Measurements from ENCODE around the gene ETNK1. TPM values are rescaled to one million over a fixed set of nuclear protein-coding genes. Genes with fewer than 3 reads are reported as not detected.

The ETNK1 gene
- total RNA-seq, 1 donor from 2014 or later: 118 TPM

GRCh38 chr12:22667122-22667521, 42.2 kb downstream of the ETNK1 start:
- DNase-seq: no peak
- Mint-ChIP-seq H3K4me3 (ENCODE audit: unreplicated experiment) (no peak overlapping the region), H3K9me3 (ENCODE audit: unreplicated experiment) (no peaks in the 10 kb centered on the region), H3K4me1 (ENCODE audit: low read depth, unreplicated experiment) (no peaks in the 10 kb centered on the region), H3K36me3 (ENCODE audit: unreplicated experiment) (no peaks in the 10 kb centered on the region), H3K27ac (ENCODE audit: unreplicated experiment) (no peak overlapping the region), H3K27me3 (ENCODE audit: unreplicated experiment) (no peaks in the 10 kb centered on the region)
- no peak for TF ChIP-seq CTCF (IDR thresholded peaks at IDR 0.05; ENCODE audit: partially characterized antibody, unreplicated experiment)

GRCh38 chr12:22668441-22668840, 43.5 kb downstream of the ETNK1 start:
- H3K4me1 Mint-ChIP-seq (ENCODE audit: low read depth, unreplicated experiment): no peaks in the 10 kb centered on the region

GRCh38 chr12:22670762-22671161, 45.8 kb downstream of the ETNK1 start:
- H3K4me3 Mint-ChIP-seq (ENCODE audit: unreplicated experiment): no peak overlapping the region
- no peak overlapping the region for H3K27ac Mint-ChIP-seq (ENCODE audit: unreplicated experiment)
- no peaks in the 10 kb centered on the region for H3K9me3 Mint-ChIP-seq (ENCODE audit: unreplicated experiment)
- no peaks in the 10 kb centered on the region for H3K36me3 Mint-ChIP-seq (ENCODE audit: unreplicated experiment)
- no peaks in the 10 kb centered on the region for H3K27me3 Mint-ChIP-seq (ENCODE audit: unreplicated experiment)
- TF ChIP-seq CTCF (IDR thresholded peaks at IDR 0.05; ENCODE audit: partially characterized antibody, unreplicated experiment): no peak
- no peak for DNase-seq
- no peaks in the 10 kb centered on the region for H3K4me1 Mint-ChIP-seq (ENCODE audit: low read depth, unreplicated experiment)

More at GRCh38 chr12:22668441-22668840, 43.5 kb downstream of the ETNK1 start:
- no peak overlapping the region for H3K27ac Mint-ChIP-seq (ENCODE audit: unreplicated experiment)
- DNase-seq: no peak
- TF ChIP-seq CTCF (IDR thresholded peaks at IDR 0.05; ENCODE audit: partially characterized antibody, unreplicated experiment): no peak
- no peaks in the 10 kb centered on the region for H3K36me3 Mint-ChIP-seq (ENCODE audit: unreplicated experiment)
- H3K27me3 Mint-ChIP-seq (ENCODE audit: unreplicated experiment): no peaks in the 10 kb centered on the region
- no peaks in the 10 kb centered on the region for H3K9me3 Mint-ChIP-seq (ENCODE audit: unreplicated experiment)
- no peak overlapping the region for H3K4me3 Mint-ChIP-seq (ENCODE audit: unreplicated experiment)

DNA sequence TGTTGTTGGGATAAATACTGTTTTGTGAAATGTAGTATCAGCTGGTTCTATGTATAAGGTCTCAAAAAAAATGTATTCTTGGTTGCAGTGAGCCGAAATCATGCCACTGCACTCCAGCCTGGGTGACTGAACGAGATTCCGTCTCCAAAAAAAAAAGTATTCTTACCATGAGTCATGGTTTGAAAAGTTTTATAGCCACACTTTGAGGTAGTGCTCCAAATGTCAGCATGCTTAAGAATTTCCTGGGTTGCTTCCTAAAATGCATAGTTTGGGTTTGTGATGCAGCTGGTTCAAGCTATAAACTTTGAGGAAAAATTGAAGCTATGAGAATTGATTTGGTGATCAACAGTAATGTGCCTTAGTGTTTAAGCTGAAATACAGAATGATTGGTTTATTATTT, 48.0 kb downstream of the ETNK1 start:
- Mint-ChIP-seq H3K9me3 (ENCODE audit: unreplicated experiment) (peaks cover 2% of the 10 kb centered on the region), H3K4me3 (ENCODE audit: unreplicated experiment) (no peak overlapping the region), H3K4me1 (ENCODE audit: low read depth, unreplicated experiment) (no peaks in the 10 kb centered on the region), H3K27ac (ENCODE audit: unreplicated experiment) (no peak overlapping the region), H3K27me3 (ENCODE audit: unreplicated experiment) (no peaks in the 10 kb centered on the region), H3K36me3 (ENCODE audit: unreplicated experiment) (peaks cover 8% of the 10 kb centered on the region)
- no peak for TF ChIP-seq CTCF (IDR thresholded peaks at IDR 0.05; ENCODE audit: partially characterized antibody, unreplicated experiment)
- DNase-seq: no peak

DNA sequence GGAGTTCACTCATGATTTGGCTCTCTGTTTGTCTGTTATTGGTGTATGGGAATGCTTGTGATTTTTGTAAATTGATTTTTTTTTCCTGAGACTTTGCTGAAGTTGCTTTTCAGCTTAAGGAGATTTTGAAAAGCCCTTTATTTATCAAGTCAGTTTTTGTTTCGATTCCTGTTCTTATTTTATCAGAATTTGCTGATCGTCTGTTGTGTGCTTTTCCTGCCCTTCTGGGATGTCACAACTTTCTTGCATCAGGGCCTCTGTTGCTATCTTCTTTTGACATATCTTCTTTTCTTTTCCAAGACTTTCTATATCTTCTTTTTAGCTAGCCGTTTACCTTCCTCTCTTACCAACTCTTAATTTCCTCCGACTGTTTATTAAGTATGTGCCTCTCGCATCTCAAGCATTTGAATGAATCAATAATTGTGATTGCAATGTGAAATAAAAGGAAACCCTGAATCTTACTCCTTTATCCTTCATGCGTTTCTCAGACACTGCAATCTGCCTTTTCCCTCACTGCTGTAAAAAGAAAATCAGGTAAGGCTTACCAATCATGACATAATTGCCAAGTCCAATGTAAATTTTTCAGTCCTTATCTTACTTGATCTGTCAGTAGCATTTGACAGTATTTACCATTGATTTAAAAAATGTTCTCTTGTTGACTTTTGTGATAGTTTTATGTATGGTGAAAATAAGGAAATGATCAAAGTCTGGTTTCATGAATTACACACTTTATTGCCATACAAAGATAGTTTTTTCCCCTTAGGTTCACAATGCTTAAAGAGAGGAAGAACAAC, 53.0 kb downstream of the ETNK1 start:
- Mint-ChIP-seq H3K36me3 (ENCODE audit: unreplicated experiment) (peaks cover 8% of the 10 kb centered on the region), H3K9me3 (ENCODE audit: unreplicated experiment) (peaks cover 2% of the 10 kb centered on the region), H3K4me3 (ENCODE audit: unreplicated experiment) (no peak overlapping the region), H3K27ac (ENCODE audit: unreplicated experiment) (no peak overlapping the region), H3K27me3 (ENCODE audit: unreplicated experiment) (no peaks in the 10 kb centered on the region), H3K4me1 (ENCODE audit: low read depth, unreplicated experiment) (no peaks in the 10 kb centered on the region)
- no peak for TF ChIP-seq CTCF (IDR thresholded peaks at IDR 0.05; ENCODE audit: partially characterized antibody, unreplicated experiment)
- no peak for DNase-seq

Measured in glutamatergic neuron (in vitro differentiated cells).